ENCODE measurements around the gene RNF14.

RNF14 gene

GRCh38 chr5:141986072-141986471 lies 17.2 kb downstream of the RNF14 start:
- no peak for DNase-seq

- DNase-seq, result no peak
Measured at GRCh38 chr5:141989720-141990119, 20.8 kb downstream of the RNF14 start.

GRCh38 chr5:141992349-141992963 lies 23.6 kb downstream of the RNF14 start:
- peak; percentile 36 to 67 for DNase-seq

DNA sequence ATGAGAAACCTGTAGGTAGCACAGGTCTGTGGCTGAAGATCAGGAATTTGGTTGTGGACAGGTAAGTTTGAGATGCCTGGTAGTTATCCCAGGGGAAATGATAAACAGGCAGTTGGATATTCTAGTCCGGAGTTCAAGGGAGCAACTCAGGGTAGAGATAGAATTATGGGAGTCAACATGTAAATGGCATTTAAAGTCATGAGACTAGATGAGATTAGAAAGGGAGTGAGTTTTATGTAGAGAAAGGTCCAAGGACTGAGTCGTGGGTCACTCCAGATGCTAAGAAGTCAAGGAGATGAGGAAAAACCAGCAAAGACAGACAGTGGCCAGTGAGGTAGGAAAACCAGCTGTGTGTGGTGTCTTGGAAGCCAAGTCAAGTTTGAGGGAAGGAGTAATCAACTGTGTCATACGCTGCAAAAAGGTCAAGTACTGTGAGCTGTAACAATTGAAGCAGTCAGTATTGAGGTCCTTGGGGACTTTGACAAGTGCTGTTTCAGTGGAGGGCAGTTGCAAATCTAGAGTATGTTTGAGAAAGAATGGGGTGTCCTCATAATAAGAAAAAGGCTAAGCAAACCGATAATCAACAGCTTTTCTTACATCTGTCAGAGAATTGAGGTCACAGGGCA lies 25.7 kb downstream of the RNF14 start:
- no peak for DNase-seq

- DNase-seq, result no peak
Measured at GRCh38 chr5:141995656-141996055, 26.8 kb downstream of the RNF14 start.

- DNase-seq, result no peak
Measured at GRCh38 chr5:141997358-141997960, 28.6 kb downstream of the RNF14 start.

DNA sequence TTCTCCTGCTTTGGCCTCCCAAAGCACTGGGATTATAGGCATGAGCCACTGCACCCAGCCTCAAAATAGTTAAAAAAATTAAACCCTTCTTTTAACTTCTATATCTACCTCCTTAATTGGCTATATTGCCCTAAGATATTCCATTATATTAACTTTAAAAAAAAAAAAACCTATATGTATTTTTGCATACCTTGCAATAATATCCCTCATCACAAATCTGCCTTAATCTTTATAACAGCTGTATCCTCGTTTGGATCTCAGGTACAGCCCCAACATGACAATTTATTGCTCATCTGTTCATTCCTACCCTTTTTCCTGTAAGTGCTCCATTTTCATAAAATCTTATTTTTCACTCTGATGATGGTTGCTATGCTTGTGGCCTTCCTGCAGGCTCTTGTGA lies 31.3 kb downstream of the RNF14 start:
- DNase-seq, result no peak

- no peak for DNase-seq
Measured at GRCh38 chr5:142000704-142001484, 32.0 kb downstream of the RNF14 start.

GRCh38 chr5:142003266-142003800 lies 34.4 kb downstream of the RNF14 start:
- no peak for DNase-seq

- DNase-seq, result no peak
Measured at GRCh38 chr5:142006363-142007236, 37.7 kb downstream of the RNF14 start.

DNA sequence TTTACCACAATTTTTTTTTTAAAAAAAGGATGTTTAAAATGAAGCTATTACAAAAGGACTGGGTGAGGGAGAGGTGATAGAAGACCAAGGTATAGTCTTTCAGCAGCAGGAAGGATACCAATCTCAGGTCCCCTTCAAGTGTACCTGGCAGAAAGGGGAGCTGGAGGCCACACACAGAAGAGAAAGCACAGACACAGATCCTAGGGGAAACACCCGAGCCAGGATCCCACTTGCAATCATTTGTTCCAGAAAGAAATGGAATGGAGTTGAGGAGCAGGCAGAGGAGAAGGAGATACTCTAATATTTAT lies 38.3 kb downstream of the RNF14 start:
- no peak for DNase-seq

DNA sequence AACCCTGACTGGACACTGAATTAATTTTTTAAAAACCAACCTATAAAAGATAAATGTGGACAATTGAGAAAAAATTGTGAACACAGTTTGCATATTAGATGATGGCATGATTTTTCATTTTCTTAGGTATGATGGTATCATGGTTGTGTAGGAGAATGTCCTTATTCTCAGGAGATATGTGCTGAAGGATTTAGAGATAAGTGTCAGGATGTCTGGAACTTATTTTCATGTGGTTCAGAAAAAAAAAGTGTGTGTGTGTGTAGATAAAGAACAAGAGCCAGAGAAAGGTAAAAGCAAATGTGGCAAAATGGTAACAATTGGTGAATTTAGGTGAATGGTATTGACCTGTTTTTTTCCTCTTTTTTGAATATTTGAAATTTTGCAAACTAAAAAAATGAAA lies 39.9 kb downstream of the RNF14 start:
- DNase-seq, result no peak

- no peak for DNase-seq
Measured at GRCh38 chr5:142009886-142010285, 41.0 kb downstream of the RNF14 start.

- no peak for DNase-seq
Measured at GRCh38 chr5:142011572-142012185, 42.8 kb downstream of the RNF14 start.

- peak; percentile 40 to 62 for DNase-seq
Measured at GRCh38 chr5:142012186-142012785, 43.4 kb downstream of the RNF14 start.

GRCh38 chr5:142012792-142013388 lies 44.0 kb downstream of the RNF14 start, which contains the start of gene GNPDA1:
Gene GNPDA1, minus strand, starts transcription at chr5:142013027. Its CDS starts 992 bp downstream, at chr5:142012035.
- peak; percentile 62 to 64 for DNase-seq

DNA sequence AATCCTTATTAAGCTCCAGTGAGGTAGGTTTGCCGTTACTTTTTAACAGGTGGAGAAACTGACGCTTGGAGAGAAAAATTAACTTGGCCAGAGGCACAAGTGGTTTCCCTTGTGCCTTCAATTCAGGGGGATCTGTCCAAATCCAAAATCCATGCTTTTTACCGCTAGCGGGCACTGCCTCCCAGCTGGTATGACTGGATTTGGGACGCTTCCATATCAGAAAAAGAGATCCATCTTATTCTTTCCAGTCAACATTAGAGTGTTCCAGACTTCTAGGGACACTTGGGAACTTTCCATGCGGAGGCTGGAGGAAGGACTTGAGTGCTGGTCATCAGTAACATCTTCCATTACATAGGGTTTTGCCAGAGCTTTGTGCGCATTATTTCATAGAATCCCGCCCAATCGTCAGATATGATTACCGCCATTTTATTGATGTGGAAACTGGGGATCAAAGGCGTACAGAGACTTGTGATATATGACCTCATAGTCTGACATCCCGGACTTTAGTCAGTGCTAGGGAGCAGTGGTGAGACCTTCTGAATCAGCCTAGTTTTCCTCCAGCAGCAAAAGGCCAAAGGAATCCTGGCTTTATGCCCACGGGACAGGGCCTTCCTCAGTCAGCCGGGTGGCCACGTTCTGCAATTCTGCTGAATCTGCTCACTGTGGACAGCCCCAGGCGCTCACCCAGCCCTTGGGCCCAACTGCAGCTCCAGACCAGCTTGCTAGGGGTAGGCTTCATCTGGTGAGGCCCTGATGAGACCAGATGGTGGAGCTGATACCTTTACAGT lies 45.0 kb downstream of the RNF14 start:
- no peak for DNase-seq

- DNase-seq, result peak; percentile 58 to 78
Measured at GRCh38 chr5:142014911-142015584, 46.1 kb downstream of the RNF14 start.

DNA sequence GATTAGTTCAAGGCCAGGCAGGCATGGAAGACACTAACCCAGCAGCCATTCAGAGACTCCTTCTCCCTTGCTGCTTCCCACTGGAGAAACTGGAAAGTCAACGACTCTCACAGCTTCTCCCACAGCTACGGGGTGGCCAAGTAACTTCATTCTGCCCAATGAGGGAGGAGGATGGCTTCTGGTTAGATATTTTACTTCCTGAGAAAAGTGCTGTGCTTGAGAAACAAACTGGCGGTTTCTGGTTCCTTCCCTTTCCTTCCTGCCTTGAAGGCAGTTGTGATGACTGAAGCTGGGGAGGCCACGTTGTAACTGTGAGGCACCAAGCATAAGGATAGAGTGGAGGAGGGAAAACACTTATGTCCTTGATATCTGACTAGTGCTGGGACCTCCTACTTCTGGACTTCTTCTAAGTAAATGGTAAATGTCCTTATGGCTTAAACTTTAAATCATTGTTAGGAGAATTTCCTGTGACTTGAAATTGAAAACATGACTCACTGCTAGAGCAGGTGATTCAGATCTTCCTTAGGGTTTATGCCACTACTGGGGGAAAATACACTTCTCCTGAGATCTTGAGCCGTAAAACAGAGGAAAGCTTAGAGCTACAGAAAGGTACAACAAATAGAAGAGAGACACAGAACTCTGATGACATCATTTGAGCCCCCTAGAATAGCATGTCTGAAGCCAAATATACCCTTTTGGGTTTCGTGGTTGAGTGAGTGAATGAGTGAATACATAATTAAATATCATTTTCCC lies 47.1 kb downstream of the RNF14 start:
- peak; percentile 28 to 48 for DNase-seq

Measured in SW 1271 (cell line).